Vagina (tissue), 2 donors: ENCODE results near the gene NXPE1.

Source experiments
- CTCF ChIP-seq, 3 experiments: fragments of 450-650 bp in 2 of 3; fragments of 200-600 bp in 1 of 3; sonication (generic) in 1 of 3; IDR thresholded peaks; one replicate each; pipeline ENCODE4 v1.5.1; 2017 to 2019; ENCODE audit warnings: antibody characterized with exemption in 3 of 3, mild to moderate bottlenecking in 2 of 3, moderate library complexity in 2 of 3
- POLR2A ChIP-seq, 2 donors: fragments of 450-650 bp; IDR thresholded peaks; one replicate each; pipeline ENCODE4 v1.6.1; 2017; ENCODE audit warnings: antibody characterized with exemption in 2 of 2, mild to moderate bottlenecking in 2 of 2, moderate library complexity in 2 of 2
- POLR2AphosphoS5 ChIP-seq, 2 donors: sonication (generic); formaldehyde crosslinking; IDR thresholded peaks; one replicate each; pipeline ENCODE4 v1.9.0; 2017; ENCODE audit warnings: antibody characterized with exemption in 2 of 2, mild to moderate bottlenecking in 2 of 2, low read depth in 1 of 2; ENCODE audit not compliant: insufficient read depth in 1 of 2

- TF ChIP-seq POLR2A (IDR thresholded peaks at IDR 0.05) (no peak), POLR2AphosphoS5 (IDR thresholded peaks at IDR 0.05; ENCODE audit: insufficient read depth in 1 of 2, low read depth in 1 of 2) (no peak), CTCF (IDR thresholded peaks at IDR 0.05) (no peak)
These were observed 3.4 kb upstream of the NXPE1 start for GRCh38 chr11:114563077-114563476.
